ENCODE results near the gene TMC4. TPM values are rescaled to one million over a fixed set of nuclear protein-coding genes. Genes with fewer than 3 reads are reported as not detected.

Gene TMC4
- polyA plus RNA-seq, 1 donor from 2014 or later = 0.15 TPM

- no peak overlapping the region for H2AFZ ChIP-seq (ENCODE audit: low read depth, low read length)
- no peak overlapping the region for H3K27ac ChIP-seq (ENCODE audit: low read length)
- H3F3A ChIP-seq (ENCODE audit: insufficient read depth, low read length, poor library complexity, severe bottlenecking) = no peaks in the 10 kb centered on the region
- no peaks in the 10 kb centered on the region for H3K27me3 ChIP-seq (ENCODE audit: insufficient read depth, low read depth, low read length)
- H3K4me2 ChIP-seq (ENCODE audit: low read length) = no peak overlapping the region
- no peaks in the 10 kb centered on the region for H3K9me2 ChIP-seq (ENCODE audit: insufficient read depth, low read length)
- no peaks in the 10 kb centered on the region for H3K79me2 ChIP-seq (replicated peaks; ENCODE audit: insufficient read depth, low read length)
- no peak for TF ChIP-seq TAF1 (IDR thresholded peaks at IDR 0.05; ENCODE audit: low read depth)
- TF ChIP-seq POLR2AphosphoS5 (IDR thresholded peaks at IDR 0.05) = no peak
- no peak for TF ChIP-seq EZH2 (IDR thresholded peaks at IDR 0.05; ENCODE audit: borderline replicate concordance, insufficient read depth, low read length, poor library complexity, severe bottlenecking)
- H3K9me3 ChIP-seq (ENCODE audit: low read length) = no peaks in the 10 kb centered on the region
- H3K9ac ChIP-seq (ENCODE audit: low read length) = no peak overlapping the region
- H3K36me3 ChIP-seq (ENCODE audit: insufficient read depth, low read length) = no peaks in the 10 kb centered on the region
- H3K4me3 ChIP-seq (ENCODE audit: low read length) = no peak overlapping the region
- H4K20me1 ChIP-seq (ENCODE audit: insufficient read depth) = no peaks in the 10 kb centered on the region
Observed at GRCh38 chr19:54165222-54165621, 7.7 kb downstream of the TMC4 start.

- H3K27ac ChIP-seq (ENCODE audit: low read length) = no peak overlapping the region
- TF ChIP-seq REST (IDR thresholded peaks at IDR 0.05; ENCODE audit: borderline replicate concordance) (no peak), CTCF (IDR thresholded peaks at IDR 0.05; ENCODE audit: poor library complexity, severe bottlenecking) (no peak), SMC3 (conservative IDR thresholded peaks at IDR 0.05; ENCODE audit: poor library complexity) (no peak), EP300 (conservative IDR thresholded peaks at IDR 0.05; ENCODE audit: poor library complexity, severe bottlenecking) (no peak), EZH2 (IDR thresholded peaks at IDR 0.05; ENCODE audit: borderline replicate concordance, insufficient read depth, low read length, poor library complexity, severe bottlenecking) (no peak), TAF1 (IDR thresholded peaks at IDR 0.05; ENCODE audit: low read depth) (no peak), POLR2AphosphoS5 (IDR thresholded peaks at IDR 0.05) (no peak), RAD21 (conservative IDR thresholded peaks at IDR 0.05) (no peak), MXI1 (conservative IDR thresholded peaks at IDR 0.05; ENCODE audit: poor library complexity, severe bottlenecking) (no peak)
- H3K4me3 ChIP-seq (ENCODE audit: low read length) = no peak overlapping the region
- H4K20me1 ChIP-seq (ENCODE audit: insufficient read depth) = no peaks in the 10 kb centered on the region
- H3K27me3 ChIP-seq (ENCODE audit: insufficient read depth, low read depth, low read length) = no peaks in the 10 kb centered on the region
- H3K9ac ChIP-seq (ENCODE audit: low read length) = no peak overlapping the region
- no peaks in the 10 kb centered on the region for H3K36me3 ChIP-seq (ENCODE audit: insufficient read depth, low read length)
- H3K9me3 ChIP-seq (ENCODE audit: low read length) = no peaks in the 10 kb centered on the region
- no peaks in the 10 kb centered on the region for H3F3A ChIP-seq (ENCODE audit: insufficient read depth, low read length, poor library complexity, severe bottlenecking)
- no peak overlapping the region for H2AFZ ChIP-seq (ENCODE audit: low read depth, low read length)
- no peaks in the 10 kb centered on the region for H3K9me2 ChIP-seq (ENCODE audit: insufficient read depth, low read length)
- H3K4me2 ChIP-seq (ENCODE audit: low read length) = no peak overlapping the region
- no peaks in the 10 kb centered on the region for H3K79me2 ChIP-seq (replicated peaks; ENCODE audit: insufficient read depth, low read length)
Observed at GRCh38 chr19:54164369-54165068, 8.4 kb downstream of the TMC4 start.

Measured in neural cell (in vitro differentiated cells).